OCI-LY7 (cell line): ENCODE data around the gene STAP2. TPM values are rescaled to one million over a fixed set of nuclear protein-coding genes. Genes with fewer than 3 reads are reported as not detected.

Experiments
- BruUV-seq: library from RNA; stranded (reverse); fragments of 400-500 nt; replicated peaks from 2 replicates; lab custom pipeline; 2021; lab: Mats Ljungman, UMichigan
- CTCF ChIA-PET: fragments of 300-600 bp; sonication (Branson Sonifier 250); formaldehyde crosslinking; loops from one replicate; lab custom pipeline; 2022; ENCODE audit warnings: antibody characterized with exemption; ENCODE audit not compliant: unreplicated experiment; lab: Charles Lee
- POLR2A ChIA-PET: fragments of 300-600 bp; sonication (Branson Sonifier 250); formaldehyde crosslinking; loops from one replicate; lab custom pipeline; 2022; ENCODE audit warnings: antibody characterized with exemption; lab: Charles Lee
- DNase-seq: peaks from one replicate; pipeline ENCODE4 v3.0.0-alpha.2; 2015; ENCODE audit warnings: low spot score
- H2AFZ ChIP-seq: fragments of 200-600 bp; sonication (generic), shearing (Covaris generic); 2 replicates; pipeline ENCODE4 v1.6.1; 2014; ENCODE audit warnings: mild to moderate bottlenecking, antibody characterized with exemption, low read length, moderate library complexity
- H3K27ac ChIP-seq: fragments of 200-600 bp; sonication (generic); 2 replicates; pipeline ENCODE4 v1.5.1; 2014; ENCODE audit warnings: mixed run types, low read depth, mild to moderate bottlenecking, moderate library complexity, low read length, inconsistent platforms; ENCODE audit not compliant: poor library complexity, severe bottlenecking
- H3K36me3 ChIP-seq: fragments of 200-600 bp; sonication (generic); 2 replicates; pipeline ENCODE4 v1.6.1; 2014; ENCODE audit warnings: mild to moderate bottlenecking, antibody characterized with exemption, low read length, moderate library complexity, mixed read lengths; ENCODE audit not compliant: insufficient read depth
- H3K4me1 ChIP-seq: fragments of 200-600 bp; sonication (generic); 2 replicates; pipeline ENCODE4 v1.5.1; 2014; ENCODE audit warnings: mild to moderate bottlenecking, low read length; ENCODE audit not compliant: insufficient read depth, poor library complexity, severe bottlenecking
- H3K4me2 ChIP-seq: fragments of 200-600 bp; sonication (generic); 2 replicates; pipeline ENCODE4 v1.6.1; 2014; ENCODE audit warnings: mild to moderate bottlenecking, low read length
- H3K4me3 ChIP-seq: fragments of 200-600 bp; sonication (generic); 2 replicates; pipeline ENCODE4 v1.5.1; 2014; ENCODE audit warnings: mild to moderate bottlenecking, low read depth, low read length; ENCODE audit not compliant: poor library complexity, severe bottlenecking
- H3K79me2 ChIP-seq: fragments of 200-600 bp; sonication (generic); 2 replicates; pipeline ENCODE4 v1.6.1; 2016; ENCODE audit warnings: low read depth, mild to moderate bottlenecking, low read length, moderate library complexity, mixed read lengths; ENCODE audit not compliant: insufficient read depth
- H3K9me2 ChIP-seq: fragments of 200-600 bp; sonication (generic); 2 replicates; pipeline ENCODE4 v1.6.1; 2016; ENCODE audit warnings: mild to moderate bottlenecking, low read length, mixed read lengths; ENCODE audit not compliant: insufficient read depth
- H3K9me3 ChIP-seq: fragments of 200-600 bp; sonication (generic); 2 replicates; pipeline ENCODE4 v1.6.1; 2014; ENCODE audit warnings: mild to moderate bottlenecking, mixed run types, low read length, mixed read lengths
- H4K20me1 ChIP-seq: fragments of 200-600 bp; sonication (generic); 2 replicates; pipeline ENCODE4 v1.6.1; 2014; ENCODE audit warnings: mild to moderate bottlenecking, antibody characterized with exemption, low read length, moderate library complexity, mixed read lengths; ENCODE audit not compliant: insufficient read depth
- EZH2phosphoT487 ChIP-seq: fragments of 200-600 bp; sonication (generic); IDR thresholded peaks from 2 replicates; pipeline ENCODE4 v1.6.1; 2018; ENCODE audit warnings: low read depth, borderline replicate concordance, mild to moderate bottlenecking, mixed run types, antibody characterized with exemption, low read length, moderate library complexity, mixed read lengths
- intact Hi-C: fragments of 100-400 bp; cut with micrococcal nuclease; formaldehyde crosslinking; loops from one replicate; pipeline ENCODE4 v1.10.0; 2022; ENCODE audit not compliant: unreplicated experiment
- total RNA-seq, 2 experiments: library from RNA; depleted of rRNA in 1 of 2; stranded (reverse); fragments of >200 nt in 1 of 2; shearing (Covaris generic) in 1 of 2; gene quantifications; 2 replicates each; pipeline ENCODE4 v1.2.3, GENCODE V29; 2014 to 2022
- TF ChIP-seq, protein P1 (sequence below): fragments of 200-600 bp; sonication (generic); conservative IDR thresholded peaks from 2 replicates; pipeline ENCODE4 v1.5.1; 2014; ENCODE audit warnings: mild to moderate bottlenecking, antibody characterized with exemption, low read length, moderate library complexity, mixed read lengths

STAP2 gene
- total RNA-seq, 2 experiments from 2014 or later, result 1.2 to 1.3 TPM

DNA sequence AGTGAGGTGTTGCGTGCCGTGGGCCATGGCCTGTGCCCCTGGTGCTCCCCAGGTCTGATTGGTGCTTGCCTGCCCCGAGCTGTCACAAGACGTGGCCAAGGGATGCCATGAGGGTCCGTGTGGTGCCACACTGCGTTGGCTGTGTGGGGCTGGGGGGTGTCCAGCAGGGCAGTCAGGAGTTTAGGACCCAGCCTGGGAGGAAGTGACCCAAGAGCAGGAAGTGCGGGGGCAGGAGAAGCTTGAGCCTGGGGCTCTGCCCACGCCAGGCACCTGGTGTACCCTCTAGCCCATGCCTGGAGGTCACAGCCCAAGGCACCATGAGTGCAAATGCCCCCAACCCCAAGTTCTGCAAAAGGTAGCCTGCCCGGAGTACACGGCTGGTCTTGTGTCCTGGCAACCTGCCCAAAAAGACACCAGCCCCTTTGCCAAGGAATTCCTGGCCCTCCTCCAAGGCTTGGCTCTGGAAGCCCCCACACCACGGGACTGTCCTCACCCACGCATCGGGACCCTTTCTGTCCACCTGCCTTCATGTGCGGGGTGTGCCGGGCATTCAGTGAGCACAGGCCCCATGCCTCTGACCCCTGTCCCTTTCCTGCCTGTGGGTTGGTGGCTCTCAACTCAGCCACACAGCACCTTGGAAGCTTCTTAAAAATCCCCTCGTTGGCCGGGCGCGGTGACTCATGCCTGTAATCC is 29.6 kb upstream of the STAP2 start:
- Histone ChIP-seq H3K9me3 (no peaks in the 10 kb centered on the region), H4K20me1 (peaks cover 3% of the 10 kb centered on the region; the same call in 1 of the 2 replicates), H3K9me2 (no peaks in the 10 kb centered on the region), H3K36me3 (peaks cover 32% of the 10 kb centered on the region), H3K4me2 (peak overlapping the region; percentile 92), H3K27ac (peak overlapping the region; percentile 79), H3K4me3 (no peak overlapping the region), H3K4me1 (peaks cover 34% of the 10 kb centered on the region), H3K79me2 (peaks cover 3% of the 10 kb centered on the region; the same call in 1 of the 2 replicates), H2AFZ (no peak overlapping the region)
- intact Hi-C loops, result no loop called here
- TF ChIP-seq EZH2phosphoT487, result no peak
- TF ChIP-seq, protein P1, sequence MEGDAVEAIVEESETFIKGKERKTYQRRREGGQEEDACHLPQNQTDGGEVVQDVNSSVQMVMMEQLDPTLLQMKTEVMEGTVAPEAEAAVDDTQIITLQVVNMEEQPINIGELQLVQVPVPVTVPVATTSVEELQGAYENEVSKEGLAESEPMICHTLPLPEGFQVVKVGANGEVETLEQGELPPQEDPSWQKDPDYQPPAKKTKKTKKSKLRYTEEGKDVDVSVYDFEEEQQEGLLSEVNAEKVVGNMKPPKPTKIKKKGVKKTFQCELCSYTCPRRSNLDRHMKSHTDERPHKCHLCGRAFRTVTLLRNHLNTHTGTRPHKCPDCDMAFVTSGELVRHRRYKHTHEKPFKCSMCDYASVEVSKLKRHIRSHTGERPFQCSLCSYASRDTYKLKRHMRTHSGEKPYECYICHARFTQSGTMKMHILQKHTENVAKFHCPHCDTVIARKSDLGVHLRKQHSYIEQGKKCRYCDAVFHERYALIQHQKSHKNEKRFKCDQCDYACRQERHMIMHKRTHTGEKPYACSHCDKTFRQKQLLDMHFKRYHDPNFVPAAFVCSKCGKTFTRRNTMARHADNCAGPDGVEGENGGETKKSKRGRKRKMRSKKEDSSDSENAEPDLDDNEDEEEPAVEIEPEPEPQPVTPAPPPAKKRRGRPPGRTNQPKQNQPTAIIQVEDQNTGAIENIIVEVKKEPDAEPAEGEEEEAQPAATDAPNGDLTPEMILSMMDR, result no peak
- no peak for DNase-seq
- BruUV-seq, result no TSS peak
- ChIA-PET CTCF (no interaction called here), POLR2A (no interaction called here)

DNA sequence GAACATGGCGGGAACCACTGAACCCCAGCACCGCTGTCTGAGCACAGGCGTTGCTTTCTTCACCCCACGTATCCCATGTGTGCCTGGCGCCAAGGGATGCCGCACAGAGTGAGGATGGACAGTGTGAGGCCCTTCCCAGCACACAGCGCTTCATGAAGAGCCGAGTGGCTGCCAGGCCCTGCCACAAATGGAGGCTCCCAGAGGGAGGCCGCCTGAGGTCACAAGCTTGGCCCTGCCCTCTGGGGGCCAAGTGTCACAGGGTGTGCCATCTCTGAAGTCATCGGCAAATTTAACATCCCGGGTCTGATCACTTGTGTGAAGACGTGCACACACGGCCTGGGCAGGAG is 29.1 kb upstream of the STAP2 start:
- H3K4me2 ChIP-seq, result no peak overlapping the region
- BruUV-seq, result no TSS peak
- peaks cover 34% of the 10 kb centered on the region for H3K4me1 ChIP-seq
- peaks cover 3% of the 10 kb centered on the region; the same call in 1 of the 2 replicates for H3K79me2 ChIP-seq
- CTCF ChIA-PET, result no interaction called here
- H3K27ac ChIP-seq, result peak overlapping the region; percentile 79
- TF ChIP-seq, protein P1, result no peak
- TF ChIP-seq EZH2phosphoT487, result no peak
- no peak overlapping the region for H3K4me3 ChIP-seq
- no peaks in the 10 kb centered on the region for H3K9me3 ChIP-seq
- intact Hi-C loops, result no loop called here
- POLR2A ChIA-PET, result no interaction called here
- peaks cover 3% of the 10 kb centered on the region; the same call in 1 of the 2 replicates for H4K20me1 ChIP-seq
- H2AFZ ChIP-seq, result no peak overlapping the region
- H3K36me3 ChIP-seq, result peaks cover 37% of the 10 kb centered on the region
- DNase-seq, result no peak
- H3K9me2 ChIP-seq, result no peaks in the 10 kb centered on the region

DNA sequence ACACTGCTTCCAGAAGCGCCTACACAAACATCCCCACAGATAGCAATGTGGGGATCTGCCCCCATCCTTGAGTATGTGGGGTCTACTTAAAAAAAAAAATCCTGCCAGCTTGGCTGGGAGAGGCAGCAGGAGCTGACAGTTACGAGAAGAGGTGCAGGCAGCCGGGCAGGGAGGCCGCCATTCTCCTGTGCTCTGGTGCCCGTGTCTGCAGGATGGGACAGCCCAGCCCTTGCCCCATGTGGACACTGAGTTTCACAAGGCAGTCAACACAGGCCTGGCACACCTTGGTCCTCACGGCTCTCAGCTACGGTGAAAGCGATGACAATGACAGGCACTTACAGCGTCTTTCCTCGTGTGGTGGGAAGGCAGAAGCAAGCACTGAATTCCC is 28.7 kb upstream of the STAP2 start:
- Histone ChIP-seq H4K20me1 (peaks cover 3% of the 10 kb centered on the region; the same call in 1 of the 2 replicates), H3K4me1 (peaks cover 34% of the 10 kb centered on the region), H3K9me2 (no peaks in the 10 kb centered on the region), H2AFZ (no peak overlapping the region), H3K27ac (no peak overlapping the region), H3K4me2 (no peak overlapping the region), H3K79me2 (peaks cover 3% of the 10 kb centered on the region; the same call in 1 of the 2 replicates), H3K4me3 (no peak overlapping the region), H3K9me3 (no peaks in the 10 kb centered on the region), H3K36me3 (peaks cover 41% of the 10 kb centered on the region)
- POLR2A ChIA-PET, result no interaction called here
- no TSS peak for BruUV-seq
- no peak for DNase-seq
- no peak for TF ChIP-seq EZH2phosphoT487
- TF ChIP-seq, protein P1, result no peak
- CTCF ChIA-PET, result no interaction called here
- intact Hi-C loops, result no loop called here
